Measurements from ENCODE around the gene CD1C.
"Not testable (repeated sequence)": the region's sequence is repeated elsewhere in the genome, so short reads cannot be mapped to it uniquely, and the experiment has no call there.

CD1C gene

GRCh38 chr1:158328426-158328825 lies 38.7 kb downstream of the CD1C start:
- DNase-seq (ENCODE audit: low read depth in 2 of 2, low spot score in 1 of 2), result no peak

- DNase-seq (ENCODE audit: low read depth in 2 of 2, low spot score in 1 of 2), result no peak
Observed at GRCh38 chr1:158329300-158329699, 39.6 kb downstream of the CD1C start.

GRCh38 chr1:158329733-158330132 lies 40.0 kb downstream of the CD1C start:
- no peak for DNase-seq (ENCODE audit: low read depth in 2 of 2, low spot score in 1 of 2)

- DNase-seq (ENCODE audit: low read depth in 2 of 2, low spot score in 1 of 2), result no peak
Observed at GRCh38 chr1:158330391-158331105, 40.8 kb downstream of the CD1C start.

GRCh38 chr1:158331106-158331425 lies 41.3 kb downstream of the CD1C start:
- DNase-seq (ENCODE audit: low read depth in 2 of 2, low spot score in 1 of 2), result no peak

- no peak for DNase-seq (ENCODE audit: low read depth in 2 of 2, low spot score in 1 of 2)
Observed at GRCh38 chr1:158331481-158332150, 41.9 kb downstream of the CD1C start, which contains the start of gene CD1B. TSS of gene CD1B (minus strand) at chr1:158331531. CDS start at chr1:158331423, 108 bp downstream.

- no peak for DNase-seq (ENCODE audit: low read depth in 2 of 2, low spot score in 1 of 2)
Observed at GRCh38 chr1:158333405-158334155, 43.9 kb downstream of the CD1C start.

GRCh38 chr1:158334526-158335212 lies 44.9 kb downstream of the CD1C start:
- no peak for DNase-seq (ENCODE audit: low read depth in 2 of 2, low spot score in 1 of 2)

GRCh38 chr1:158335213-158335532 lies 45.5 kb downstream of the CD1C start:
- DNase-seq (ENCODE audit: low read depth in 2 of 2, low spot score in 1 of 2), result no peak

- not testable (repeated sequence) for DNase-seq (ENCODE audit: low read depth in 2 of 2, low spot score in 1 of 2)
Observed at GRCh38 chr1:158336413-158336812, 46.7 kb downstream of the CD1C start.
